Right lobe of liver (tissue), 6 donors: ENCODE results near the gene SPIN2B. TPM values are rescaled to one million over a fixed set of nuclear protein-coding genes. Genes with fewer than 3 reads are reported as not detected.
"Not testable (repeated sequence)": the region's sequence is repeated elsewhere in the genome, so short reads cannot be mapped to it uniquely, and the experiment has no call there.

Source experiments
- ATAC-seq, 4 donors: fragments of 200-7000 bp; cut with Tn5 transposase; one replicate each; pipeline ENCODE4 v1.9.1; 2020; ENCODE audit warnings: mild to moderate bottlenecking in 4 of 4, moderate library complexity in 4 of 4
- DNase-seq, 3 donors: peaks; one replicate each; pipeline ENCODE4 v3.0.0-alpha.2; 2020
- H3K27ac ChIP-seq, 3 donors: fragments of 200-600 bp; one replicate each; pipeline ENCODE4 v1.8.0; 2022
- H3K27me3 ChIP-seq, 2 donors: fragments of 200-600 bp; one replicate each; pipeline ENCODE4 v1.8.0; 2022
- H3K36me3 ChIP-seq, 4 donors: fragments of 200-600 bp; sonication (generic) in 1 of 4; one replicate each; pipeline versions ENCODE4 v1.5.1 to v1.8.0; 2017 to 2022; ENCODE audit warnings: control low read depth in 1 of 4
- H3K4me1 ChIP-seq, 4 donors: fragments of 200-600 bp; sonication (generic) in 1 of 4; one replicate each; pipeline versions ENCODE4 v1.5.1 to v1.8.0; 2017 to 2022; ENCODE audit warnings: control low read depth in 1 of 4
- H3K4me3 ChIP-seq, 3 donors: fragments of 200-600 bp; one replicate each; pipeline ENCODE4 v1.8.0; 2022
- H3K9me3 ChIP-seq, 4 donors: fragments of 200-600 bp; sonication (generic) in 1 of 4; one replicate each; pipeline versions ENCODE4 v1.5.1 to v1.8.0; 2017 to 2022; ENCODE audit warnings: control low read depth in 1 of 4
- POLR2A ChIP-seq: fragments of 450-650 bp; IDR thresholded peaks from one replicate; pipeline ENCODE4 v1.6.1; 2017; ENCODE audit warnings: antibody characterized with exemption, mild to moderate bottlenecking
- WGBS: methylation state at CpG from one replicate; pipeline ENCODE4 v1.1.6; 2018; ENCODE audit warnings: low coverage, low lambda C conversion rate; ENCODE audit not compliant: insufficient coverage; ENCODE audit errors: missing lambda C conversion rate; 5-methylcytosine and 5-hydroxymethylcytosine counted together
- intact Hi-C, 2 donors: fragments of 100-400 bp; cut with DNase I; formaldehyde crosslinking; loops; one replicate each; pipeline versions ENCODE4 v1.11.2 to v1.14.1; 2022
- long read RNA-seq: library from polyadenylated mRNA; unstranded; transcript quantifications from one replicate; pipeline ENCODE4 v2.0.0, GENCODE V29; 2019
- total RNA-seq, 6 experiments: library from RNA; depleted of rRNA in 2 of 6; stranded (reverse); fragments of >200 nt in 2 of 6; fragmentation: NEBNext Ultra II Directional in 3 of 6; extraction: Animal tissue kit (Norgen Biotek cat#: 25700) in 3 of 6; gene quantifications; one replicate each; pipeline versions ENCODE4 v1.1.0 to v1.2.4, GENCODE V29; 2016 to 2023
- TF ChIP-seq, protein P1 (sequence below), 4 donors: fragments of 200-600 bp in 3 of 4; fragments of 450-650 bp in 1 of 4; IDR thresholded peaks; one replicate each; pipeline versions ENCODE4 v1.5.1 to v1.8.0; 2016 to 2022; ENCODE audit warnings: antibody characterized with exemption in 4 of 4, mild to moderate bottlenecking in 2 of 4
- donor health status: DM: no; HTN: yes; CAD: no.
- donor health status: DM: no; HTN: no; CAD: no.
- donor health status: DM: no; HTN: no; CAD: no.
- donor health status: DM: no; HTN: yes; CAD: no.
- donor health status: DM: no; HTN: yes; CAD: no.

SPIN2B gene
- total RNA-seq = 1 to 10 TPM; 1.7 to 5.9 (median 4.3) TPM
- long read RNA-seq, partial matches to known transcripts = 0 of 3 reads
- long read RNA-seq, other reads (novel, unspliced or antisense) = 2 of 3 reads

DNA sequence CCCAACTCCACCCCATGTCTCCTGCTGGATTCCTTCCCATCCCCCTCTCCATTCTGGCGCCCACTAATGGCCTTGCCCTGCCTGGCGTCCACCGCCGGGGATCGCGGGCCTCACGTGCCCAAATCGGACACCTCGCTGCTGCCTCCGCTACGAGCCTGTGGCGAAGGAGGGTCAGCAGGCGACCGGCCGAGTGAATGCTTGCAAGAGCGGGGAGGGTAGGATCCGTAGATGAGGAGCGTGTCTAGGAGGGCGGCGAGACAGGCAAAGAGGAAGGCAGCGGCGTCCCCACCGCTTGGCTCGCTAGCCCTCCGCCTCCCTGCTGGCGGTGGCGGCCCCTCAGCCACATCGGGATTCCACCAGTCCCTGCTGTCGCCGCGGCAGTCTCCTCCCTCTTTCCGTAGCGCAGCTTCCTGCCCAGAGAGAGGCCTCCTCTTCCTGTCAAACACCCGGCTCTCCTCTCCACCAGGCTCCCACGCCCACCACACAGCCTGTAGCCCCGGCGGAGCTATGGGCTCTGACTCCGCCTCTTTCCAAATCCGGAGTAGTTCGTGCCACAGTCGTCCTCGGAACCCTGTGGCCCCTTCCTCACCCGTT, at the start of gene SPIN2B:
Gene SPIN2B, minus strand, starts transcription at position 387 of the 594 bp plus-strand sequence.
- intact Hi-C loops = no loop called here
- H3K9me3 ChIP-seq = no peaks in the 10 kb centered on the region
- peak; percentile 83 to 88 (median 85) for DNase-seq
- no peaks in the 10 kb centered on the region for H3K27me3 ChIP-seq
- H3K36me3 ChIP-seq = no peaks in the 10 kb centered on the region
- ATAC-seq = peak; percentile 99 to 100 (median 100)
- H3K27ac ChIP-seq = peak within 1 kb of the TSS; percentile 30 to 49 (median 41)
- H3K4me1 ChIP-seq = no peaks in the 10 kb centered on the region
- TF ChIP-seq, protein P1, sequence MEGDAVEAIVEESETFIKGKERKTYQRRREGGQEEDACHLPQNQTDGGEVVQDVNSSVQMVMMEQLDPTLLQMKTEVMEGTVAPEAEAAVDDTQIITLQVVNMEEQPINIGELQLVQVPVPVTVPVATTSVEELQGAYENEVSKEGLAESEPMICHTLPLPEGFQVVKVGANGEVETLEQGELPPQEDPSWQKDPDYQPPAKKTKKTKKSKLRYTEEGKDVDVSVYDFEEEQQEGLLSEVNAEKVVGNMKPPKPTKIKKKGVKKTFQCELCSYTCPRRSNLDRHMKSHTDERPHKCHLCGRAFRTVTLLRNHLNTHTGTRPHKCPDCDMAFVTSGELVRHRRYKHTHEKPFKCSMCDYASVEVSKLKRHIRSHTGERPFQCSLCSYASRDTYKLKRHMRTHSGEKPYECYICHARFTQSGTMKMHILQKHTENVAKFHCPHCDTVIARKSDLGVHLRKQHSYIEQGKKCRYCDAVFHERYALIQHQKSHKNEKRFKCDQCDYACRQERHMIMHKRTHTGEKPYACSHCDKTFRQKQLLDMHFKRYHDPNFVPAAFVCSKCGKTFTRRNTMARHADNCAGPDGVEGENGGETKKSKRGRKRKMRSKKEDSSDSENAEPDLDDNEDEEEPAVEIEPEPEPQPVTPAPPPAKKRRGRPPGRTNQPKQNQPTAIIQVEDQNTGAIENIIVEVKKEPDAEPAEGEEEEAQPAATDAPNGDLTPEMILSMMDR (IDR thresholded peaks at IDR 0.05) = peak in 2 of 4 donors; percentile 6 to 11
- TF ChIP-seq POLR2A = peak; percentile 65
- H3K4me3 ChIP-seq = peak within 1 kb of the TSS; percentile 38 to 64 (median 54)
- 32% methylated on average over 10 of the region's 43 CpGs for WGBS

DNA sequence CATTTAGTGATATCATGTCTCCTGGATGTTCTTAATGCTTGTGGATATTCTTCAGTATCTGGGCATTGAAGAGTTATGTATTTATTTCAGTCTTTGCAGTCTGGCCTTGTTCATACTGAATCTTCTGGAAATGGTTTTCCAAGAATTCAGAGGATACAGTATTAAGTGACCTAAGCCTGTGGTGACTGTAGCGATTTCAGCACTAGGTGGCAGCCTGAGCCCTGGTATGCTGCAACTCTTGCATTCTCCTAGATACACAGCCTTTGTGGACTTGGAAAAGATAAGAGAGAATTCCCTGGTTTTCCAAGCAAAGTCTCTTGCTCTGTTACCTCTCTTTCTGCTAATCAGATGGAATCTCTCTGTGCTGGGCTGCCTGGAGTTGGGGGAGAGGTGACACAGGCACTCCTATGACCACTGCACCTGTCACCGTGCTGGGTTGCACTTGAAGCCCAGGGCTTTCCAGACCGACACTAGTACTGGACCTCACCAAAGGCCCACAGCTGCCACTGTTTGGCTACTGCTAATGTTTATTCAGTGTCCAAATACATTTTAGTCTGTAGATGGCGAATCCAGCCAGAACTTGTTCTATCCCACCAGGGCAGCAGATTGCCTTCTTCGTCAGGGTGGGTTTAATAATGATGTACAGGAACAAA, 35.2 kb upstream of the SPIN2B start:
- TF ChIP-seq, protein P1 (IDR thresholded peaks at IDR 0.05) = peak; percentile 55 to 68 (median 60)
- TF ChIP-seq POLR2A = no peak
- Histone ChIP-seq H3K27me3 (no peaks in the 10 kb centered on the region), H3K4me1 (no peaks in the 10 kb centered on the region), H3K9me3 (peaks cover 0 to 3% (median 0%) of the 10 kb centered on the region in 4 donors), H3K4me3 (no peak overlapping the region), H3K36me3 (no peaks in the 10 kb centered on the region), H3K27ac (no peak overlapping the region)
- intact Hi-C loops = no loop called here
- peak in 1 of 3 donors; percentile 53 for DNase-seq
- peak; percentile 96 to 98 (median 97) for ATAC-seq
- 25% methylated on average over 1 of the region's 5 CpGs for WGBS

DNA sequence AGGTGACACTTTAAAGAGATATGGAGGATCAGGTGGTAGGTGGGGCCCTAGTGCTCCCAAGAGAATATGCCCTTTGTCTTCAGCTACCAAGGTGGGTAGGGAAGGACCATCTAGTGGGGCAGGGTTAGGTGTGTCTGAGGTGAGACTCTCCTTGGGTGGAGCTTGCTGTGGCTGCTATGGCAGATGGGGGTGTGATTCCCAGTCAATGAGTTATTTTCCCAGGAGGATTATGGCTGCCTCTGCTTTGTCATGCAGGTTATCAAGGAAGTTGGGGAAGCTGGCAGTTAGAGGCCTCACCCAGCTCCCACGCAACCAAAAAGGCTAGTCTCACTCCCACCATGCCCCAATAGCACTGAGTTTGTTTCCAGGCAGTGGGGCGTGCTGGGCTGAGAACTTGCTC, 33.8 kb upstream of the SPIN2B start:
- intact Hi-C loops = no loop called here
- no peaks in the 10 kb centered on the region for H3K4me1 ChIP-seq
- DNase-seq (no peak), ATAC-seq (no peak)
- no peak overlapping the region for H3K27ac ChIP-seq
- 67% methylated on average over 1 of the region's 2 CpGs for WGBS
- no peaks in the 10 kb centered on the region for H3K36me3 ChIP-seq
- peaks cover 0 to 3% (median 0%) of the 10 kb centered on the region in 4 donors for H3K9me3 ChIP-seq
- no peaks in the 10 kb centered on the region for H3K27me3 ChIP-seq
- TF ChIP-seq, protein P1 (IDR thresholded peaks at IDR 0.05) = no peak
- no peak for TF ChIP-seq POLR2A
- H3K4me3 ChIP-seq = no peak overlapping the region

DNA sequence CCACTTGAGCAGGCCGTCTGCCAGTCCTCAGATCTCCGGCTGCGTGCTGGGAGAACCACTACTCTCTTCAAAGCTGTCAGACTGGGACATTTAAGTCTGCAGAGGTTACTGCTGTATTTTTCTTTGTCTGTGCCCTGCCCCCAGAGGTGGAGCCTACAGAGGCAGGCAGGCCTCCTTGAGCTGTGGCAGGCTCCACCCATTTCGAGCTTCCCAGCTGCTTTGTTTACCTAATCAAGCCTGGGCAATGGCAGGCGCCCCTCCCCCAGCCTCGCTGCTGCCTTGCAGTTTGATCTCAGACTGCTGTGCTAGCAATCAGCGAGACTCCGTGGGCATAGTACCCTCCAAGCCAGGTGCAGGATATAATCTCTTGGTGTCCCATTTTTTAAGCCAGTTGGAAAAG, 30.9 kb upstream of the SPIN2B start:
- ATAC-seq, H3K36me3 ChIP-seq, intact Hi-C loops, H3K27ac ChIP-seq, H3K27me3 ChIP-seq, H3K4me1 ChIP-seq, H3K9me3 ChIP-seq, H3K4me3 ChIP-seq, DNase-seq: not testable (repeated sequence)
- whole genome bisulfite sequencing = no CpG with 5 or more reads among the region's 8 CpGs

DNA sequence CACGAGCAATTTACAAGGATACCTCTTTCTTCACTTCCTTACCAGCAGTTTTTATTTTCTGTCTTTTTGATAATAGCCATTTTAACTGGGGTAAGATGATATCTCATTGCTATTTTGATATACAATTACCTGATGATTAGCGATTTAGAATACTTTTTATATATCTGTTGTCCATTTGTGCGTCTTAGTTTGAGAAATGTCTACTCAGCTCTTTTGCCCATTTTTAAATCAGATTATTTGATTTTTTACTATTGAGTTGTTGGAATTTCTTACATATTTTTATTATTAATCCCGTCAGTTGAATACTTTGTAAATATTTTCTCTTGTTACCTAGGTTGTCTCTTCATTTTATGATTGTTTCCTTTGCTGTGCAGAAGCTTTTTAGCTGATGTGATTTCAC, 17.3 kb upstream of the SPIN2B start:
- no peak for ATAC-seq
- Histone ChIP-seq H3K36me3 (no peaks in the 10 kb centered on the region), H3K4me1 (no peaks in the 10 kb centered on the region), H3K27me3 (no peaks in the 10 kb centered on the region), H3K4me3 (no peak overlapping the region), H3K9me3 (no peaks in the 10 kb centered on the region), H3K27ac (no peak overlapping the region)
- no peak for DNase-seq
- 60% methylated on average over 4 of the region's 4 CpGs for WGBS
- TF ChIP-seq POLR2A = no peak
- TF ChIP-seq, protein P1 (IDR thresholded peaks at IDR 0.05) = no peak
- intact Hi-C loops = no loop called here
